ENCODE data around the gene VCL.

DNA sequence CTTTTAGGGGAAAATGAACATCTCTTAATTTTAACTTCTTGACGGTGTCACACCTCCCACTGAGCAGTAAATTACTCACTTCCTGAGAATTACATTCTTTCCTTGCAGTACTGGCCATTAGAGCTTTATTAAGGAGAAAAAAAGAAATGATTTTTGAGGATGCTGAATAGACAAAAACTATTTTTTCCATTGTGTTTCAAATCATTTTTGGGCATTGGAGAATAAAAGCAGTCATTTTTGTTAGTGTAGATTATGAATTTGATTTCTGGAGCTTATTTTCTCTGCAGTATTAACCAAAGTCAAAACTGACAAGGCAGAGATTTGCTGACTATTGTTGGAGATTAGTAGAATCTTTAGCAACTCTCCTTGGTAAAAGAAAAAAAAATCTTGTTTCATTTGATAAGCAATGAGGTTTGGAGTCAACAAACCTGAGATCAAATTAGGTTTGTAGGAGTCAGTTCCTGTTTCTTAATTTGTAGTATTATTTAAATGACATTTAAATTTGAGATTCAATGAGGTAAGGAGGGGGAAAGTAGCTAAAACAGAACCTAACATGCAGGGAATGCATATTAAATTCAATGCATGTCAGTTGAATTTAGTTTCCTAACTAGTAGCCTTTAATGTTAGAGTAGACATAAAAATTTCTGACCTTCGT, 82.1 kb downstream of the VCL start:
- TF ChIP-seq, protein P1, sequence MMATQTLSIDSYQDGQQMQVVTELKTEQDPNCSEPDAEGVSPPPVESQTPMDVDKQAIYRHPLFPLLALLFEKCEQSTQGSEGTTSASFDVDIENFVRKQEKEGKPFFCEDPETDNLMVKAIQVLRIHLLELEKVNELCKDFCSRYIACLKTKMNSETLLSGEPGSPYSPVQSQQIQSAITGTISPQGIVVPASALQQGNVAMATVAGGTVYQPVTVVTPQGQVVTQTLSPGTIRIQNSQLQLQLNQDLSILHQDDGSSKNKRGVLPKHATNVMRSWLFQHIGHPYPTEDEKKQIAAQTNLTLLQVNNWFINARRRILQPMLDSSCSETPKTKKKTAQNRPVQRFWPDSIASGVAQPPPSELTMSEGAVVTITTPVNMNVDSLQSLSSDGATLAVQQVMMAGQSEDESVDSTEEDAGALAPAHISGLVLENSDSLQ (IDR thresholded peaks at IDR 0.05) = no peak
- no peak for TF ChIP-seq NFRKB (IDR thresholded peaks at IDR 0.05)
- no peak for TF ChIP-seq FOXA1 (IDR thresholded peaks at IDR 0.05)
- TF ChIP-seq FOXM1 (IDR thresholded peaks at IDR 0.05; ENCODE audit: borderline replicate concordance) = no peak

Measured in HEK293T (cell line).